HL-60 (cell line): Measurements from ENCODE around the gene TAF4.

Experiments
- CTCF ChIP-seq: IDR thresholded peaks from one replicate; pipeline ENCODE4 v1.5.1; 2011; ENCODE audit warnings: low read length, control low read depth, inconsistent platforms; ENCODE audit not compliant: insufficient read depth
- REST ChIP-seq: IDR thresholded peaks from 2 replicates; pipeline ENCODE4 v1.6.1; 2012; ENCODE audit warnings: low read depth; ENCODE audit not compliant: insufficient replicate concordance

DNA sequence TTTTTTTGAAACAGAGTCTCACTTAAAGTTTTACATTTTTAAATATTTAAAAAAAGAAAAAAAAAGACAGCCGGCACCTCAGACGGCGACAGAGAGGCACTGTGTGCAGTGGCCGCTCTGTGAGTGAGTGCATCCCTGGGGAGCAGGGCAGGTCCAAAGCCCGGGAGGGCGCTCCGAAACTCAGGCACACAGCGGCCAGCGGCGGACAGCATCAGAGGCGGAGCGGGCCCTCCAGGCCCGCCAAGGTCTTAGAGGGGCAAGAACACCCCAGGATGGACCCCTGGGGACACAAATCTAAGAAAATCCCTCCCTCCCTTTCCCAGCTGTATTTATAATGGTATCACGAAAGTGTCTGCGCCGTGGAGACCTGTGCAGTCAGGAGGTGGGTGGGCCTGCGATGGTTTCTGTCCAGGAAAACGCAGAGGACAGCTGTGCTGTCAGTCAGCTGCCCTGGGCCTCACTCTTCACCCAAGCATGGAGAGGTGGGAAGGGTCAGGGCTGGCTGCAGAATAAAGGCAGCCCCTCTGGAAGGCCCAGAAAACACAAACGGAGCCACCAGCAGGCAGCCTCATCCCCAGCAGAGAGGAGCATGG, 43.8 kb downstream of the TAF4 start:
- TF ChIP-seq CTCF (no peak), REST (no peak)
